GM10266 (cell line): ENCODE measurements around the gene SULF2.

Experiments
- DNase-seq: peaks from one replicate; pipeline ENCODE4 v3.0.0; 2012; ENCODE audit errors: extremely low spot score
- CTCF ChIP-seq: IDR thresholded peaks from 2 replicates; pipeline ENCODE4 v1.5.1; 2012; ENCODE audit warnings: mild to moderate bottlenecking, low read depth; ENCODE audit not compliant: control insufficient read depth, insufficient read depth; ENCODE audit errors: missing control alignments

Gene SULF2

DNA sequence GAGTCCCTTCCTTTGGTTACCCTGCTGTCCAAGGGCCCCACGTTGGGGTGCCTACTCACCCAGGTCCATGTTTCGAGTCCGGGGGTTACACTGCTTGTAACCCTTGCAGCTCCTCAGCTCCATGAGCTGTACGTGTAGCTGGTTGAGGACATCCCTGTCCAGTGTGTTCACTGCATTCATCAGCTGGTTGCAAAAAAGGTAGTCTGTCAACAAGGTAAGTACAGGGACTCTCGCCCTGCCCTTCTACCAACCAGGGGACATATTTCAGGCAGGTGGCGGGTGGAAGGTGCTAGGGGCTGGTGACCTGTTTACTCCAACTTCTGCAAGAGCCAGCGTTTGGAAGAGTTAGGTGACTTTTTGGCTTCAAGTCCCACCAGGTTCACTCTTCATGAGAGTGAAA lies 123.6 kb downstream of the SULF2 start:
- no peak for DNase-seq
- TF ChIP-seq CTCF = no peak

DNA sequence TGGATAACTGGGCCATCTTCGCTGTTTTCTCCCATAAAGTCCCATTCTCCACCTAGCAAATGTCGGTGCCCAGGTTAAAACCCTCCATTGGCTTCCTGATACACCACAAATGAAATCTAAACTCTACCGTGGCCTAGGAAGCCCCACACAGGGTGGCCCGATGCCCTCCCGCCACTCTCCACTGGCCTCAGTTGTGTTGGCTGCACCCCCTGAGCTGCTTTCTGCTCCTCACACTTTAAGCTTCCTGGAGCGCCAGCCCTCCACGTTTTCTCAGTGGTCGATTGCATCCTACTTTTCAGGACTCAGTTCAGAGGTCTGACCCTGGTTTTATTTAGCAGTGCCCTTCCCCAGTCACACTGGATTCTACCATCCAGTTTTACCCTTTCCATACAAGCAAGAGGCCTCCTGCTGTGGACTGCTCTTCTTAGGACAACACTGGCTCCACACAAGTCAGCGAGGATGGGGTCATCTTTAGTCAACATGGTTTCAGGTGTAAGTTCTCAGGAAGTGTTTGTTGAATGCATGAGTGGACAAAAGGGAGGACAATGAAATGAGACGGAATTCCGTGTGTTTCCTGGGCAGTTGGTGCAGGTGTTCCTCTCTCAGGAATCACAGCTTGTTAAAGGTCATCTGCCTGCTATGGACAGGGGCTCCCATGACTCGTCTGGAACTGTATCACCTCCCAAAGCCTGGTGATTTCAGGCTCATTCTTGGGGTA lies 124.1 kb downstream of the SULF2 start:
- no peak for TF ChIP-seq CTCF
- no peak for DNase-seq

DNA sequence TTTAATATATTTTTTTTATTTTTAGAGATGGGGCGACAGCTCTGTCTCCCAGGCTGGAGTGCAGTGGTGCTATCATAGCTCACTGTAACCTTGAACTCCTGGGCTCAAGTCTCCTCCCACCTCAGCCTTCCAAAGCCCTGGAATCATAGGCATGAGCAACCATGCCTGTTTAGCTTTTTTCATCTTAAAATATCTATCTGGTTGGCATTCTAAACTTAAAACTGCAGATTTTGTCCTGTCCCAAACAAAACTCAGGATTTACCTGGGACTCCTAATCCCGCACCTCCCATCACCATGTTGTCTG lies 124.7 kb downstream of the SULF2 start:
- TF ChIP-seq CTCF = no peak

GRCh38 chr20:47659904-47660601 lies 125.2 kb downstream of the SULF2 start:
- no peak for TF ChIP-seq CTCF
- no peak for DNase-seq

More for the DNA sequence above, 124.7 kb downstream of the SULF2 start:
- DNase-seq = no peak

- DNase-seq = no peak
- no peak for TF ChIP-seq CTCF
Observed at GRCh38 chr20:47656318-47656717, 129.0 kb downstream of the SULF2 start.

GRCh38 chr20:47655635-47656034 lies 129.6 kb downstream of the SULF2 start:
- TF ChIP-seq CTCF = no peak
- no peak for DNase-seq

GRCh38 chr20:47654370-47654769 lies 130.9 kb downstream of the SULF2 start:
- TF ChIP-seq CTCF = no peak
- DNase-seq = no peak
